Esophagus (tissue), 2 donors: Measurements from ENCODE around the gene LMTK3. TPM values are rescaled to one million over a fixed set of nuclear protein-coding genes. Genes with fewer than 3 reads are reported as not detected.

ENCODE experiments used
- H3K27ac ChIP-seq, 2 donors: one replicate each; pipeline ENCODE4 v1.5.1; 2013; ENCODE audit warnings: low read depth in 2 of 2, mild to moderate bottlenecking in 2 of 2, inconsistent platforms in 1 of 2, low read length in 1 of 2, moderate library complexity in 1 of 2
- H3K27me3 ChIP-seq, 2 donors: one replicate each; pipeline ENCODE4 v1.6.1; 2013; ENCODE audit warnings: low read length in 2 of 2, control low read depth in 1 of 2, mild to moderate bottlenecking in 1 of 2; ENCODE audit not compliant: insufficient read depth in 2 of 2, control insufficient read depth in 1 of 2
- H3K36me3 ChIP-seq, 2 donors: one replicate each; pipeline ENCODE4 v1.6.1; 2013; ENCODE audit warnings: low read length in 1 of 2; ENCODE audit not compliant: control insufficient read depth in 2 of 2, insufficient read depth in 2 of 2
- H3K4me1 ChIP-seq, 2 donors: one replicate each; pipeline ENCODE4 v1.6.1; 2013; ENCODE audit warnings: low read length in 1 of 2; ENCODE audit not compliant: control insufficient read depth in 2 of 2, insufficient read depth in 2 of 2
- H3K4me3 ChIP-seq, 2 donors: one replicate each; pipeline ENCODE4 v1.5.1; 2013; ENCODE audit warnings: low read length in 2 of 2, mild to moderate bottlenecking in 2 of 2, low read depth in 1 of 2, moderate library complexity in 1 of 2
- H3K9me3 ChIP-seq, 2 donors: one replicate each; pipeline ENCODE4 v1.6.1; 2013; ENCODE audit warnings: mild to moderate bottlenecking in 2 of 2, low read depth in 1 of 2, low read length in 1 of 2, moderate library complexity in 1 of 2; ENCODE audit not compliant: control insufficient read depth in 2 of 2, insufficient read depth in 1 of 2
- WGBS, 2 donors: extraction: QIAGEN DNeasy Blood & Tissue Kit; methylation state at CpG; one replicate each; pipeline ENCODE4 v1.1.7; 2013; 5-methylcytosine and 5-hydroxymethylcytosine counted together
- polyA plus RNA-seq, 2 donors: library from polyadenylated mRNA; stranded (reverse); fragments of 200-250 nt; gene quantifications; one replicate each; pipeline ENCODE4 v1.2.3, GENCODE V29; 2013
- donor health status: healthy with polysubstance abuse.
- donor health status: Bipolar disorder and iron deficiency.

LMTK3 gene
- polyA plus RNA-seq, 2 donors = 2.9 to 7.5 TPM

DNA sequence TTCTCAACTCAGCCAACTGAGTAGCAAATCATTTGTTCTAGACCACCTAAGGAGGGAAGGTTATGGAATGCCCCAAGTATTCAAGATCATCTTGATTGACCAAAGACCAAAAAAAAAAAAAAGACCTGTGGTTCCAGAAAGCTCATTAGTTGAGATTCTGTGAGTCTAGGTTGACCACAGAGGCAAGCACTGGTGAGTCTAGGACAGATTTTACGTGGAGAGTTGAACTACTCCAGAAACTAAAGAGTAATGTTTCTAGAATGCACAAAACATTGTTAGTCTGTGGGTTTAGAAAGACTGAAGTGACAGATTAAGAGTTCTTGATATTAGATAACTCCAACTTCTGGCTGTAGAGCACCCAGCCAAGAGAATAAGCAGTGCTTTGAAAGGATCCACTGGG is 46.4 kb downstream of the LMTK3 start:
- Histone ChIP-seq H3K36me3 (peaks cover 0 to 12% of the 10 kb centered on the region in 2 donors), H3K27ac (no peak overlapping the region), H3K9me3 (peaks cover 0 to 2% of the 10 kb centered on the region in 2 donors), H3K4me1 (peaks cover under 1 to 4% of the 10 kb centered on the region in 2 donors), H3K4me3 (no peak overlapping the region), H3K27me3 (no peaks in the 10 kb centered on the region)
- 85 to 91% methylated on average over 1 of the region's 1 CpG for WGBS, 2 donors

GRCh38 chr19:48461982-48462655 is 49.5 kb downstream of the LMTK3 start:
- Histone ChIP-seq H3K4me1 (no peaks in the 10 kb centered on the region), H3K9me3 (peaks cover 0 to 2% of the 10 kb centered on the region in 2 donors), H3K27me3 (no peaks in the 10 kb centered on the region), H3K27ac (no peak overlapping the region), H3K4me3 (no peak overlapping the region), H3K36me3 (peaks cover 3 to 13% of the 10 kb centered on the region in 2 donors)
- WGBS, 2 donors = 83 to 84% methylated on average over 60 to 62 of the region's 62 CpGs

GRCh38 chr19:48461651-48461981 is 50.0 kb downstream of the LMTK3 start:
- H3K9me3 ChIP-seq = peaks cover 0 to 2% of the 10 kb centered on the region in 2 donors
- WGBS, 2 donors = 88 to 93% methylated on average over 28 to 36 of the region's 36 CpGs
- peaks cover 5 to 15% of the 10 kb centered on the region in 2 donors for H3K36me3 ChIP-seq
- no peak overlapping the region for H3K4me3 ChIP-seq
- no peaks in the 10 kb centered on the region for H3K4me1 ChIP-seq
- H3K27ac ChIP-seq = no peak overlapping the region
- H3K27me3 ChIP-seq = no peaks in the 10 kb centered on the region

DNA sequence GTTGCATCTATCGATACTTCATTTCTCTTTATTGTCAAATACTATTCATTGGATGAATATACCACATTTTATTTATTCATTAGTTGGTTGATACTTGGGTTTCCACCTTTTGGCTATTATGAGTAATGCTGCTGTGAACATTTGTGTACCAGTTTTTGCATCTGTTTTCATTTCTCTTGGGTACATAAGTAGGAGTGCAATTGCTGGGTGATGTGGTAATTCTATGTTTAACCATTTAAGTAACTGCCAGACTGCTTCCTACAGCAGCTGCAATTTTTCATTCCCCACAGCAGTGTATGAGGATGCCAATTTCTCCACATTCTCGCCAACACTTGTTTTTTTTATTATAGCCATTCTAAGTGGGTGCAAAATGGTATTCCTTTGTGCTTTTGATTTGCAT is 53.6 kb downstream of the LMTK3 start:
- Histone ChIP-seq H3K4me1 (no peaks in the 10 kb centered on the region), H3K4me3 (no peak overlapping the region), H3K27ac (no peak overlapping the region), H3K36me3 (peaks cover 14 to 36% of the 10 kb centered on the region in 2 donors), H3K27me3 (no peaks in the 10 kb centered on the region), H3K9me3 (peaks cover 0 to 2% of the 10 kb centered on the region in 2 donors)
- 89 to 94% methylated on average over 2 of the region's 2 CpGs for WGBS, 2 donors

GRCh38 chr19:48456864-48457263 is 54.8 kb downstream of the LMTK3 start:
- Histone ChIP-seq H3K36me3 (peaks cover 14 to 34% of the 10 kb centered on the region in 2 donors), H3K9me3 (peaks cover 0 to 2% of the 10 kb centered on the region in 2 donors), H3K4me1 (no peaks in the 10 kb centered on the region), H3K4me3 (no peak overlapping the region), H3K27me3 (no peaks in the 10 kb centered on the region), H3K27ac (no peak overlapping the region)
- 94% methylated on average over 4 of the region's 4 CpGs for WGBS, 2 donors

- 86 to 93% methylated on average over 11 of the region's 11 CpGs for WGBS, 2 donors
- Histone ChIP-seq H3K36me3 (peaks cover 14 to 38% of the 10 kb centered on the region in 2 donors), H3K27me3 (no peaks in the 10 kb centered on the region), H3K4me1 (no peaks in the 10 kb centered on the region), H3K9me3 (no peaks in the 10 kb centered on the region), H3K4me3 (no peak overlapping the region), H3K27ac (no peak overlapping the region)
Observed at GRCh38 chr19:48455908-48456562, 55.6 kb downstream of the LMTK3 start.

DNA sequence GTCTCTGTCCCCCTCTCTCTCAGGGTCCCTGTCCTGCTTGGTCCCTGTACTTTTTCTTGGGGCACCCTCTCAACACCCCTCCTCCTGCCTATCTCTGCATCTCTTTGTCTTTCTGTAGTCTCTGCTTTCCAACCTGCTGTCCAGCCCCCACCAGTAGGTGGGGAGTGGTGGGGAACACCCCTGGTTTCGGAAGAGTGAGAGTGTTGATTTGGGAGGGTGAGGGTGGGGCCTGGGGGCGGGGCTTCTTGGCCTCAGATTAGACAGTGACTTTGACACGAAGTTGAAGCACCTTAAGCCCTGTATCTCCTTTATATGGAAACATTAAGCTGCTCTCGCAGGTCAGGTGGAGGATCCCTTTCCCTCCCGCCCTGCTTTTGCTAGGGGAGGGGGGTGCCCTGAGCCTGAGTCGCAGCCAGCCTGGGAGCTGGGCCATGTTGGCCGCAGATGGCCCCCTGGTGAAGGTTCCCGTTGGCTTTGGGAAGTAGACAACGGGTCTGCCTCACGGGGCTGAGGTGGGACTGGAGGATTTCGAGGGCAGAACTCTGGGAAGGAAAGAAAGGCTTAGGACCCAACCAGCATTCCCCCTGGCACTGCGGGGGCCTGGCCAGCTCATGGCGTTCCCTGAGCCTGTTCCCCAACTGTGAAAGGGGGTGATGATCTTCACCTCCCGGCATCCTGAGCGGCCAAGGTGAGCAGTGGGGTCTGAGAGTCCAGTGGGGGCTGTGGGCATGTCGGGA is 56.3 kb downstream of the LMTK3 start, which contains the start of gene KCNJ14:
Gene KCNJ14 (plus strand): TSS at position 404 of the 737 bp plus-strand sequence. CDS start 6,151 bp downstream, outside the sequence.
- WGBS, 2 donors = 81 to 83% methylated on average over 16 of the region's 16 CpGs
- H3K27me3 ChIP-seq = no peaks in the 10 kb centered on the region
- no peak within 1 kb of the TSS for H3K4me3 ChIP-seq
- no peak within 1 kb of the TSS for H3K27ac ChIP-seq
- H3K9me3 ChIP-seq = no peaks in the 10 kb centered on the region
- H3K4me1 ChIP-seq = no peaks in the 10 kb centered on the region
- peaks cover 17 to 45% of the 10 kb centered on the region in 2 donors for H3K36me3 ChIP-seq

- H3K27me3 ChIP-seq = no peaks in the 10 kb centered on the region
- H3K9me3 ChIP-seq = no peaks in the 10 kb centered on the region
- no peak overlapping the region for H3K4me3 ChIP-seq
- H3K27ac ChIP-seq = no peak overlapping the region
- no peaks in the 10 kb centered on the region for H3K4me1 ChIP-seq
- 92 to 94% methylated on average over 22 of the region's 22 CpGs for WGBS, 2 donors
- H3K36me3 ChIP-seq = peaks cover 22 to 50% of the 10 kb centered on the region in 2 donors
Observed at GRCh38 chr19:48454150-48454730, 57.4 kb downstream of the LMTK3 start.
